ENCODE results near the gene NRCAM. TPM values are rescaled to one million over a fixed set of nuclear protein-coding genes. Genes with fewer than 3 reads are reported as not detected.
"Not testable (repeated sequence)": the region's sequence is repeated elsewhere in the genome, so short reads cannot be mapped to it uniquely, and the experiment has no call there.

The NRCAM gene
- polyA plus RNA-seq, 4 donors, result 13.7 to 26.6 (median 19.9) TPM

DNA sequence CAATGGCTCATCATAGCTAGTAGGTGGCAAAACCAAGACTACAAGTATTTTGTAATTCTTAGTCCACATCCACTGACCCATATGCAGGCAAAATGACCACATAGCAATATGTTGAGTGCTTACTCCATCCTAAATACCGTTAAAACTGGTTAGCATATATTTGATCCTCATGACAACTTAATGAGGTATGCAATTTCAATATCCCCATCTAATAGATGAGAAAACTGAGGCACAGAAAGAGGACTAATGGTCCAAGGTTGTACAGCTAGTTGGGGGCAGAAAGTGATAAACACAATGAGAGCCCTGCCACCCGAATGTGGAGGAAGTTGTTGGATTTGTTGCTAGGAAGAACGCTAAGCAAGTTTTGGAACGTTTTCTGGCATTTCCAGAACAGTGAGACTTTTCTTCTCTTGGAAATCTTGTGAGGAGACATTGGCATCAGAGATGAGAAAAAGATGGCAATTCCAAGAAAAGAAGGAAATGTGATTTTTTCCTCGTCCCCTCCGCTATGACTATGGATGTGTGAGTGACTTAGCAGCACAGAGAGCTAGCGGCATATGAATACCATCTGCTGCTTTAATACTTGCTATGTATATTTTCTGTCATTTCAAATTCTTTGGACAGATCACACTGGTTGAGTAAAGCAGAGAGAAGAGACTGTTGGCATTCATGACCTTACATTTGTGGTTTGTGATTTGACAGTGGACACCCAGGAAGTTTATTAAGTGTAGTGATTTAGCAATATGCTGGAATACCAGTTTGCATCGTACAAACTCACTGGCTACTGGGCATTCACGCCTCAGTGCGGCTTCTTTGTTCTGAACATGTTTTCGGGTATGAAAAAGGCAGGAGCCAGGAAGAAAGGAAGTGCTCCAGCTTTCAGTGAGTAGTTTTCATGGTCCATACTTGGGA is 51.5 kb downstream of the NRCAM start:
- no peak for DNase-seq (ENCODE audit: low read depth in 4 of 4, low spot score in 2 of 4)

DNA sequence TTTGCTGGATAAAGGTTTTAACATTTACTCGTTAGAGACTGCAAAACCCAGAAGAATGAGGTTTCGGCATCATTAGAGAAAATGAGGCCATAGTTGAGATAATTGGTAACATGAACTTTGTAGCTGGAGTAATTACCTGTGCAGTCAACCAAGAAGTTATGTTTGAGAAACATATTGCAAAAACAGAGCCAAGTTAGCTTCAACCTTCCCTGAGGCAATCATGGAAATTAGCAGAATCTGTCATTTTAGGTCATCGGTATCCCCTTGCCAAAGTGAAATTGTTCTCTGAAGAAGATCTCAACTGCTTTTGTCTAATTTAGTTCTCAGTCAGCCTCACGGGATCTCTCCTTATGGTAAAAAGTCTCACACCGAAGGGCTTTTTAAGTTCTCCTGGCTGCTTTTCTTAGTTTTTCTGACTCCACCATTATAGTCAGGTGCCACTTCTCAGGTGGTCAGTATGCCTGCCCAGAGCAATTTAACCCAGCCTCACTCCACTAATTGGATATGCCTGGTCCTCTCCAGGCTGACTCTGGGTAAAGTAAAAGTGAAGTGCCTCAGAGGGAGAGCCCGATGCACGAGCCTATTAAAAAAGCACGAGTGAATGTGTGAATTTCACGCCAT is 52.5 kb downstream of the NRCAM start:
- no peak for DNase-seq (ENCODE audit: low read depth in 4 of 4, low spot score in 2 of 4)

DNA sequence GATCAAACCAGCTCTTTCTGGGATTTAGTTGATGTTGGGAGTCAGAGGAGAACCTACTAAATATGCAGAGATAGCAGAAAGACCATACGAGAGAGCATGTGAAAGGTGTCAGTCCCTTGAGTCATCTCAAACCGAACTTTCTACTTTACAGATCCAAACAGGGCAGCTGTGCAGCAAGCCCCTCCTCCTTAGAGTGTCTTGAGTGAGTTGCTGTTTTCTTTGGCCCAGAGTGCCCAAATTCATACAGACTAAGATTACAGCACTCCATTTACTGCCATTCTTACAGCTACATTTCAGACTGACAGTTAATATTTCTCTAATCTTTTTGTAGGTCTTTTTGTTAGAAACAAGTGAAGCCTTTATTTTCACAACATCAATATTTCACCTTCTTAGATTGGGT is 53.4 kb downstream of the NRCAM start:
- DNase-seq (ENCODE audit: low read depth in 4 of 4, low spot score in 2 of 4), result no peak

DNA sequence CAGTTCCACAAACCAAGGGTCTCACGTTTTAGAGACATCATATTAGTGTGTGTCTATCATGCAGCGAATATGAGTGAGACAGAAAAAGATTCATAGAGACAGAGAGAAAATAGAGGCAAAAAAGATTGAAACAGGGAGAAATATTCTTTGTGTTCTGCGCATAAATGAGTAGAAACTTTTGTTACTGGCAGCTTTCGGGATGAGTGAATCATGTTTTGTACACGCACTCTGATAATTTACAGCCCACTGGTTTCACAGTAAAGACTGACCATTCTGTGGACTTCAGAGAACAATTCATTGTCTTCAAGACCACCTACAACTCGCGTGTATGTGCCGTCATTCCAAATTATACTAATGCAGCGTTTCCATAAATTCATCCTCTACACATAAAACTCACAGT is 60.2 kb downstream of the NRCAM start:
- no peak for DNase-seq (ENCODE audit: low read depth in 4 of 4, low spot score in 2 of 4)

DNA sequence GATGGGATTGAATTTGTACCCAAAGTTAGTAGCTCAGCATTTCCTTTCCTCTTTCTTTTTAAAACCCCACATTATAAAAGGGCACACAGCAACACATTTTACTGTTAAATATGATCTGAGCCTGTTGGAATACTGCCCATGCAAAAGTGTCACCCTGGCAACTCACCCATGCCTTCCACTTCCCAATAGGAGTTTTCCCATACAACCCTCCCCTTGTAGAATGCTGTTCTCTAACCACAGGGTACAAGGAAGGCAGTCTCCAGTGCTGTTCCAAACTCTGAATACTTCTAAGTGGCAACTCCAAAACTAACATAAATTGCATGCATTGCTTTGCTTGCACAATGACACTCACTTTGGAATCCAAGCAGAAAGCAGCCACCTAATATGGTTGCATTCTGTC is 60.8 kb downstream of the NRCAM start:
- DNase-seq (ENCODE audit: low read depth in 4 of 4, low spot score in 2 of 4), result no peak

DNA sequence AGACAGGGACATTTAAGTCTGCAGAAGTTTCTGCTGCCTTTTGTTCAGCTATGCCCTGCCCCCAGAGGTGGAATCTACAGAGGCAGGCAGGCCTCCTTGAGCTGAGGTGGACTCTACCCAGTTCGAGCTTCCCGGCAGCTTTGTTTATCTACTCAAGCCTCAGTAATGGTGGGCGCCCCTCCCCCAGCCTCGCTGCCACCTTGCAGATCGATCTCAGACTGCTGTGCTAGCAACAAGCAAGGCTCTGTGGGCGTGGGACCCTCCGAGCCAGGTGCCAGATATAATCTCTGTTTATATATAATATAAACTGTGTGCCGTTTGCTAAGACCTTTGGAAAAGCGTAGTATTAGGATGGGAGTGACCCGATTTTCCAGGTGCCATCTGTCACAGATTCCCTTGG is 63.1 kb downstream of the NRCAM start:
- not testable (repeated sequence) for DNase-seq (ENCODE audit: low read depth in 4 of 4, low spot score in 2 of 4)

DNA sequence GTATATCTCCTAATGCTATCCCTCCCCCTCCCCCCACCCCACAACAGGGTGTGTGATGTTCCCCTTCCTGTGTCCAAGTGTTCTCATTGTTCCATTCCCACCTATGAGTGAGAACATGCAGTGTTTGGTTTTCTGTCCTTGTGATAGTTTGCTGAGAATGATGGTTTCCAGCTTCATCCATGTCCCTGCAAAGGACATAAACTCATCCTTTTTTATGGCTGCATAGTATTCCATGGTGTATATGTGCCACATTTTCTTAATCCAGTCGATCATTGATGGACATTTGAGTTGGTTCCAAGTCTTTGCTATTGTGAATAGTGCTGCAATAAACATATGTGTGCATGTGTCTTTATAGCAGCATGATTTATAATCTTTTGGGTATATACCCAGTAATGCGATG is 68.5 kb downstream of the NRCAM start:
- not testable (repeated sequence) for DNase-seq (ENCODE audit: low read depth in 4 of 4, low spot score in 2 of 4)

DNA sequence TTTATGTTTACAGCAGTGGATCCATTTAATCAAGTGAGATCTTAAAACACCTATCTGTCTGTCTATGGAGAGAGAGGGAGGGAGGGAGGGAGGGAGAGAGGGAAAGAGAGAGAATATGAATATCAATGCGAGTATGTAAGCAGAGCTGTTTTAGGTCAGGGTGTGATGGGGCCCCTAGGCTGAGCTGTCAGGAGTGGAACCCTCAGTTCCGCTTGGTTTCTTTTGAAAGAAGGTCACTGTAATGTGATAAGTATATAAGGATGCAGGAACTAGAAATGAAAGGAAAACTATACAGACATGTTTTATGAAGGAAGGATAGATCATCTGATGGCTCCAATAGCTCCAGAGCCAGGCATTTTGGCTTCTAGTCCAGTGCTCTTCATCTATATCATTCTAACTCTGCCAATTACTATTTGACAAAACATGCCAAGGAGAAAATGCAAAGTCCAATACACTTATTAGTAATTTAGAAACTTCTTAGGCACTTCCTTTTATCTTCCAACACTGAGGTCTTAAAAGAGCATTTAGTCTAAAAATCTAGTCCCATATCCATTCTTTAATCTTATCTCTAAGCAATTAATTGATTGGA is 70.3 kb downstream of the NRCAM start:
- no peak for DNase-seq (ENCODE audit: low read depth in 4 of 4, low spot score in 2 of 4)

DNA sequence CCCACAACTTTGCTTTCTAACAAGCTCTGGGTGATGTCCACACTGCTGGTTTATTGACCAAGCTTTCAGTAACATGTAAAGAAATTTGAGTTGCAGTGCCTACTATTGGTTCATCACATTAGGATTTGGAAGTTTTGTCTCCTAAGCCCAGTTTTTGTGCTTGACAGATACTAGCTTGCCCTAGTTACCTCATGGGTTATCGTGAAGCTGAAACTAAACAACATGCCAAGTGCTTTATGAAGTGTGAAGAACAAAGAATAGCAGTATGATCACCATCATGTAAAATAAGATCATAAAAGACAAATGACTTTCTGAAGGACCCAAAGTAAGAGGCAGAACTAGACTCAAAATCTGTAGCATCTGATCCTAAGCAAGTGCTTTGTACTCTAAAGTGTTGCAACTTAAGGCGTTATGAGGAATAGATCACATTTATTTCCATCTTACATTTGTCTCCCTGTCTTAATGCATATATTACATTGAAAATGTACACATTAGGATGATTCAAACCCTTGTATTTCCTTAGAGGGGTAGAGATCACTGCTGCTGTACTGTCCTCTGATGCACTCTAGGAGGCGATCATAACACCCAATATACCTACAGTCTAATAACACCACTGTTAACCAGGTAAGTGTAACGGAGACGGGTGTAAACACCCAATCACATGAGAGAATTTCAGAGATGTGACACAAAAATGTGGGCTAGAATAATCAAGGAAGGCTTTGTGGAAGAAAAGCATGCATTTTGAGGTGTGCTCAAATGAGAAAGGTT is 71.3 kb downstream of the NRCAM start:
- DNase-seq (ENCODE audit: low read depth in 4 of 4, low spot score in 2 of 4), result no peak

DNA sequence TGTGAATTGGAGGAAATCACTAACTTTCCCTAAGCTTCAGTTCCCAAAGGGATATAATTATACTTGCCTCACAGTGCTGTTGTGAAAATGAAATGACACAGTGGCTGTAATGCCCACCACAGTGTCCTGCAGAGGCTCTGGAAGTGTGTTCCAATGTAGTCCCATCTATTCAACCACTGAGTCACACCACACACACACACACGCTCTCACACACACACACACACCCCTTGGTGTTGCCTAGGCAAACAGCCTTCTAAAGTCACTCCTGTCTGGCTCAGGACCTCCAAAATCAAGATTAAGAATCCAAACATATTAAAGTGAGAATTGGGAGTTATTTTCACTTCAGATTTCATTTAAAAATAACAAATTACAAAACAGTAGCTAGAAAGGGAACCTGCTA is 73.3 kb downstream of the NRCAM start:
- DNase-seq (ENCODE audit: low read depth in 4 of 4, low spot score in 2 of 4), result no peak

DNA sequence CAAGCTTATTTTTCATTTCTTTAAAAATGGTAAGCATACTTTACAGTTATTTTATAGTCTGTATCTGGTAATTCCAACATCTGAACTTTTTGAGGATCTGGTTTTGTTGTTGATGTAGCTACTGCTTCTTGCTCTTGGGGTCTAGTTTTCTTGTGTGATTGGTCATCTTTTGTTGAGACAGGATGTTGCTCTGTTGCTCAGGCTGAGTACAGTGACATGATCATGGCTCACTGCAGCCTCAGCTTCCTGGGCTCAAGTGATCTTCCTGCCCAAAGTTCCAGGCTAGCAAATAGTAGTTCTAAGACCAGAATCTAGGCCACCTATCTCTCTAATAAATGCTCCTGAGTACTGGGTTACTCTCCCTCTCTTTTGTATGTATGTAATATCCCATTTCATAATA is 75.7 kb downstream of the NRCAM start:
- no peak for DNase-seq (ENCODE audit: low read depth in 4 of 4, low spot score in 2 of 4)

DNA sequence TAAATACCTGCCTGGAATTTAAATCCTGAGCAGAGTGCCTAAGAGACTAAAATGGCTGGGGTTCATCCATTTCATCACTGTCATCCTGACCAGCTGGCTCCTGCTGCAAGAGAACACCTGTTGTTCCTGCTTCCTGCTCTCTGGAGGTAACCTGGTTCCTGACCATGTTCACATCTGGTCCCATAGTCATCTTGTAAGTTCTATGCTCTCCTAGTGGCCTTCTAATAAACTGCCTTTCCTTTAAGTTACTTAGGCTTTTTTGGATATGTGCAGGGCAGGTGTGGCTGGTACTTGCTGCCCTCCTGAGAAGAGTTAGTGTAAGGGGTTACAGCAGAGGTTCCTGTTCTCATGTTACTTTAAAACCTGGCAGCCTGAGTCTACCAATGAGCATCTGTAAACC is 80.0 kb downstream of the NRCAM start:
- DNase-seq (ENCODE audit: low read depth in 4 of 4, low spot score in 2 of 4), result no peak

DNA sequence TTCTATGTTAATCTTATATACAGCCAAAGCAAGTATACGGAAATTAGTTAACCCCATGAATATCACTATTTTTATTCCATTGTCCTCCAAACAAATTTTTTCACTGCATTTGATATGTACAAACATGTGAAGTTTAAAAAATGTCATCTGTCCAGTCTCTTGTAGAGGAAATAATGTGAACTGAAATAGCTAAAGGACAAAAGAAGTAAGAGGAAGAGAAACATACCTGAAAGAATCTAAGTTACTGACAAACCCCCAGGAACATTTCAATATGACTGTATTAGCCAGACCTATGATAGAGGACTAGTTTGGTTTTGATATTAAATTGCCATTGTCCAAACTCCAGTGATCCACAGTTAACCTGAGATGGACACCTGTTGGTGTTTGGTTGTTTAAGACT is 80.6 kb downstream of the NRCAM start:
- no peak for DNase-seq (ENCODE audit: low read depth in 4 of 4, low spot score in 2 of 4)

DNA sequence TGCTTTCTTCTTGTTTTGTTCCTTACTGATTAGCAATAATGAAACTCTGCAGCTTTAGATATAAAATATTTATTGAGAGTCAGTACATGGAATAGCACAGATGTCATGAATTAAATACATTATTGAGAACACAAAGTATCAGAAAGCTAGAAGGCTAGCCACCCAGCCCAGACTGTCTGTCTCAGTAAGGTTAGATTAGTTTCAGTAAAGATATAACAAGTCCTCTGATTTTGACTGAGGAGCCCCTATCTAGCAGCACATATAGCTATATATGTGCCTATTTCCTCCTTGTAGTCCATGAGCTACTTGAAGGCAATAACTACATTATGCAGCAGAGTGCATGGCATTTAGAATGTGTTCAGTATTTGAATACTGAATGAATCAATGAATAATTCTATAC is 81.3 kb downstream of the NRCAM start:
- DNase-seq (ENCODE audit: low read depth in 4 of 4, low spot score in 2 of 4), result no peak

DNA sequence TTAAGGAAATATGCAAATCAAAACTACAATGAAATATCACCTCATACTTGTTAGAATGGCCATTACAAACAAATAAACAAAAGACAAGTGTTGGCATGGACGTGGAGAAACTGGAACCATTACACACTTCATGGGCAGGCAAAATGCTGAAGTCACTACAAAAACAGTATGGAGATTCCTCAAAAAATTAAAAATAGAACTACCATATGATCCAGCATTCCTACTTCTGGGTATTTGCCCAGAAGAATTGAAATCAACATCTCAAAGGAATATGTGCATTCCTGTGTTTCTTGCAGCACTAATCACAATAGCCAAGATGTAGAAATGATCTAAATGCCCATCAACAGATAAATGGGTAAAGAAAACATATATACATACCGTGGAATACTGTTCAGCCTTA is 83.6 kb downstream of the NRCAM start:
- DNase-seq (ENCODE audit: low read depth in 4 of 4, low spot score in 2 of 4), result no peak

DNA sequence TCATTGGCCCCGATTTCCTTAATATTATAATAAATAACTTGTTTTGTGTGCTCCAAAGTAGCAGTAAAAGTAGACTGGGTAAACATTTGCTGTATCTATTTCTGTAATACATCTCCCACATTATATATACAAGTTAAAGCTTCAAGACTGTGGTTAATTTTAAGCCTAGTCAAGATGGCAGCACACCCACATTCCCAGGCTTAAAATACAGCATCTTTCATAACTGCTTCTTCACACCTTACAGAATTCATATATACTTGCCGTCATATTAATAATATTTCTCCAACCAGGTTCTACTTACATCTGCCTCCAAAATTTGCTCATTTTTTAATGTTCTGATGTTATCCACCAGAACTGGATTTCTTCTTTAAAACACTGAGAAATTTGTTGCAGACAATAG is 85.6 kb downstream of the NRCAM start:
- no peak for DNase-seq (ENCODE audit: low read depth in 4 of 4, low spot score in 2 of 4)

DNA sequence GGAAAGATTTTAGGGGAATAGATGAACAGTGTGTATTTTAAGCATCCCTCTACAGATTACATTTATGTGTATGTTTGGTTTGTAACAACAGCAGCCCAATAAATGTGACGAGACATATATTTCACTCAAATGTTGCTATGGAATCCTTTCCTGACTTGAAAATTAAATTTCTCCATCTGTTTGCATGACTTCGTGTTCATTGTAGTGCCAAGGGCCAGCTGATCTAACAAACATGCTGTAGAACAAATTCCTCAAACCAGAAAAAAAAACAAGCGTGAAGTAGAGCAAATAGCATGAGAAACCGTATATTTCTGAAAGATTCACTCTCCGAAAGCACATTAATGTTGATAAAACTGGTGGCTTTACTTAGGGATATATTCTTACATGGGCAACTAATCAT is 87.8 kb downstream of the NRCAM start:
- no peak for DNase-seq (ENCODE audit: low read depth in 4 of 4, low spot score in 2 of 4)

DNA sequence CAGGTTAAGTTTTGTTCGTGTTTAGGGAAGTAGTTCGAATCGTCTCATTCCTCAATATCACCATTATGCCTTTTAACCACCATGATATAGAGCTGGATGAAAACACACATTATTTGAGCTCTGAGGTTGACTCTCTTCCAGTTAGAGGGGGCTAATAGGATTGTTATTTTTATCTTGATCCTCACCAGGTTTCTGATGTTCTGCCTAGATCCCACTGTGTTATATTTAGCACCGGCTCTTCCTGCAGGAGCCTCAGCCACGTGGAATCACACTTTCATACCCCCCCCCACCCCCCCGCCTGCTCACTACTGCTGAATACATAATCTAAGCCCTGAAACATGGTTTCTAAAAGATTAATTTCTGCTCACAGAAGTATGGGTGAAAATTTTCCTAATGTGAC is 88.3 kb downstream of the NRCAM start:
- DNase-seq (ENCODE audit: low read depth in 4 of 4, low spot score in 2 of 4), result no peak

DNA sequence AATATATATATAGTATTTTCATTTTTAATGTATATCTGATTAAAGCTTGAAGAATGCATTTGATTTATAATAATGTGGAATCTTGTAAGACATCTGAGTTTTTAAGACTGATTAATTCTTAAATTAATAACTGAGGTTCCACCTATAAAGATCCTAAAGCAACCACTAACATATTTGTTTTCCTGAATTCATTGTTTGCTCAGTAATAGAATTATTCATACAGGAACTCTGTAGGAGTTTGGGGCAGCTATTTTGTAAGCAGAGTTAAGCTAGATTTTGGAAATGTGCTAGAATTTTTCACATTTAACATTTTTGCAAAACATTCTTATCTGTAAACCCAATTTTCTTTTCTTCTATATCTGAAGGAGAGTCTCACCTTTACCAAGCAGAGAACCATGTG is 88.9 kb downstream of the NRCAM start:
- no peak for DNase-seq (ENCODE audit: low read depth in 4 of 4, low spot score in 2 of 4)

DNA sequence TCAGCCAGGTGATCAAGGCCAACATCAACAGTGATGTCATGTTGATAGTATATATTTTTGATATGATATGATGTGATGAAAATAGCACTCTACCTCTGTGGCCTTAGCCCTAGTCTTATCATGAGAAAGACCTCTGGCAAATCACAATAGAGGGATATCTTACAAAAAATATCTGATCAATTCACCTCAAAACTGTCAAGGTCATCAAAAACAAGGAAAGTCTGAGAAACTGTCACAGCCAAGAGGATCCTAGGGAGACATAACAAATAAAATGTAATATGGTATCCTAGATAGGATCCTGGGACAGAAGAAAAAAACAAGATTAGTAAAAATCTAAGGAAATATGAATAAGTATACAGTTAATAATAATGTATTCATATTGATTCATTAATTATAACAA is 92.6 kb downstream of the NRCAM start:
- no peak for DNase-seq (ENCODE audit: low read depth in 4 of 4, low spot score in 2 of 4)

All from left renal cortex interstitium (tissue), 4 donors.